ENCODE data around the gene SMAD6.

DNA sequence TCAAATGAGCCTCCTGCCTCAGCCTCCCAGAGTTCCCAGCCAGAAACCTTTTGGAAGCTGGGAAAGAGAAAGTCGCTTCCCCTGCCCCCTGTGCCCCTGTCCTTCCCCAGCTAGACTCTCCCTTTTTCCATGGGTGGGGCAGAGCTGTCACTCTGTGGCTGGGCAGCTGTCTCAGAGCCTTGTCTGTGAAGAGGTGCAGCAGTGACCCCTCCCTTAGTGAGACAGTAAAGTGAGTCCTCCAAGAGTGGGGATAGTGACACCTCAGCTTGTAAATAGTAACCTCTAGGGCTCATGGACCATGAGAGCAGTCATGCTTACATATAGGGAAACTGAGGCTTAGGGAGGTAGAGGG is 76.3 kb downstream of the SMAD6 start:
- TF ChIP-seq, protein P1, sequence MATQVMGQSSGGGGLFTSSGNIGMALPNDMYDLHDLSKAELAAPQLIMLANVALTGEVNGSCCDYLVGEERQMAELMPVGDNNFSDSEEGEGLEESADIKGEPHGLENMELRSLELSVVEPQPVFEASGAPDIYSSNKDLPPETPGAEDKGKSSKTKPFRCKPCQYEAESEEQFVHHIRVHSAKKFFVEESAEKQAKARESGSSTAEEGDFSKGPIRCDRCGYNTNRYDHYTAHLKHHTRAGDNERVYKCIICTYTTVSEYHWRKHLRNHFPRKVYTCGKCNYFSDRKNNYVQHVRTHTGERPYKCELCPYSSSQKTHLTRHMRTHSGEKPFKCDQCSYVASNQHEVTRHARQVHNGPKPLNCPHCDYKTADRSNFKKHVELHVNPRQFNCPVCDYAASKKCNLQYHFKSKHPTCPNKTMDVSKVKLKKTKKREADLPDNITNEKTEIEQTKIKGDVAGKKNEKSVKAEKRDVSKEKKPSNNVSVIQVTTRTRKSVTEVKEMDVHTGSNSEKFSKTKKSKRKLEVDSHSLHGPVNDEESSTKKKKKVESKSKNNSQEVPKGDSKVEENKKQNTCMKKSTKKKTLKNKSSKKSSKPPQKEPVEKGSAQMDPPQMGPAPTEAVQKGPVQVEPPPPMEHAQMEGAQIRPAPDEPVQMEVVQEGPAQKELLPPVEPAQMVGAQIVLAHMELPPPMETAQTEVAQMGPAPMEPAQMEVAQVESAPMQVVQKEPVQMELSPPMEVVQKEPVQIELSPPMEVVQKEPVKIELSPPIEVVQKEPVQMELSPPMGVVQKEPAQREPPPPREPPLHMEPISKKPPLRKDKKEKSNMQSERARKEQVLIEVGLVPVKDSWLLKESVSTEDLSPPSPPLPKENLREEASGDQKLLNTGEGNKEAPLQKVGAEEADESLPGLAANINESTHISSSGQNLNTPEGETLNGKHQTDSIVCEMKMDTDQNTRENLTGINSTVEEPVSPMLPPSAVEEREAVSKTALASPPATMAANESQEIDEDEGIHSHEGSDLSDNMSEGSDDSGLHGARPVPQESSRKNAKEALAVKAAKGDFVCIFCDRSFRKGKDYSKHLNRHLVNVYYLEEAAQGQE (IDR thresholded peaks at IDR 0.05; ENCODE audit: insufficient read depth in 1 of 2, low read depth in 2 of 2, low read length in 2 of 2): no peak
- no peak for TF ChIP-seq POLR2AphosphoS5 (IDR thresholded peaks at IDR 0.05; ENCODE audit: low read depth, low read length)
- TF ChIP-seq TAF1 (IDR thresholded peaks at IDR 0.05; ENCODE audit: borderline replicate concordance, insufficient read depth, low read length): no peak
- no peak for TF ChIP-seq SIN3A (IDR thresholded peaks at IDR 0.05; ENCODE audit: borderline replicate concordance, insufficient read depth, low read length)

Measured in PFSK-1 (cell line).